GM11168 (cell line): Measurements from ENCODE around the gene CHKA.

ENCODE experiments used
- in situ Hi-C: fragments of 300-500 bp; cut with MboI; formaldehyde crosslinking; loops from one replicate; pipeline ENCODE4 v1.12.0; 2022; ENCODE audit warnings: low sequenced_read_pairs; ENCODE audit not compliant: unreplicated experiment

CHKA gene

GRCh38 chr11:68145120-68145866 lies 24.1 kb upstream of the CHKA start:
- in situ Hi-C loops: no loop called here

GRCh38 chr11:68143310-68143689 lies 22.1 kb upstream of the CHKA start:
- in situ Hi-C loops: no loop called here

DNA sequence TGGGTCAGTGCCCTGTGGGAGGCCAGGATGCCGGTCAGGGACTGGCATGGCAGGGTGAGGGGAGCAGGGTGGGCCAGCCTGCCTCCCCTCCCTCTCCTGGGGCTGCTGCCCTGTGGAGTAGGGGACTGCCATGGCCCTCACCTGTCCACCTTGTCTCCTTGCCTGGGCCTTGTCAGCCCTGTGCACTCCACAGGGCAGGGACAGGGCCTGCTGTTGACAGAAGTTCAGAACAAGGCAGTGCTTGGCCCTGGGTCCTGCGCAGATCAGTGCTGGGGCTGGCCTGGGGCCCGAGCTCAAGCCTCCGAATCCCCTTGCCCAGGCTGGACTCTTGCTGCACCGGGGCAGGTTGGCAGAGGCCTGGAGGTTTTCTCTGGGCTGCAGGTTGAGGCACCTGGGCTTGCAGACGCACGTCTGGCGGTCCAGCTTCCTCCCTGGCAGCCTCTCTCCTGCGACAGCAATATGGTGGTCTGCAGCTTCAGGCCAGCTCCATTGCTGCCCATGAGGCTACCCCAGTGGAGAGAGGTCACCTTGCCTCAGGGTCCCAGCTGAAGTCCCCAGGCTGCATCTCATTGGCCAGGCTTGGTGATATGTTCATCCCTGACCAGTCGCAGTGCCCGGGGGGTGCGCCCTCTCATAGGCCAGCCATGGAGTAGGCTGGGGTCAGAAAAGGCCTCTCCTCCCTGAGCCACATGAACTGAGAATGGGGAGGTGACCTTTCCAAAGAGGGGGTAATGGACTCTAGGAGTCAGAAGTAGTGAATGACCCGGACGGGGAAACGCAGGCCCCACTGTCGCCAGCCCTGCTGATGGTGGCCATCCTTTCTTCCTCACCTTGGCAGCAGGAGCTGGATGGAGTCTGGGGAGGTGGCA lies 21.5 kb upstream of the CHKA start:
- in situ Hi-C loops: no loop called here

DNA sequence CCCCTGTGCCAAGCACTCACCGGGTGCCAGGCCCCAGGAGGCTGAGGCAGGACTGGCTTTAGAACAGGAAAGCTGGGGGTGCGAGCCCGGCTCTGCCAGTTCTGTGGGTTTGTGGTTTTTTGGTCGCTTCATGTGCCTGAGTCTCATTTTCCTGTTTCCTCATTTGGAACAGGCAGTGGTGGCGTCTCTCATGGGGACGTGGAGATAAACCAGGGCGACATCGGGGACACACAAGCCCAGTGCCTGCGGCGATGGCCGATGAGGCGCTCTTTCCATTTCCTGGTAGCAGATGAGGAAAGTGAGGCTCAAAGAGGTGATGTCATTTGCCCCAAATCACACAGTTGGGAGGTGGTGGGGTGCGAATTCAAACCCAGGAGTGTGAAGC lies 20.8 kb upstream of the CHKA start:
- in situ Hi-C loops: no loop called here

DNA sequence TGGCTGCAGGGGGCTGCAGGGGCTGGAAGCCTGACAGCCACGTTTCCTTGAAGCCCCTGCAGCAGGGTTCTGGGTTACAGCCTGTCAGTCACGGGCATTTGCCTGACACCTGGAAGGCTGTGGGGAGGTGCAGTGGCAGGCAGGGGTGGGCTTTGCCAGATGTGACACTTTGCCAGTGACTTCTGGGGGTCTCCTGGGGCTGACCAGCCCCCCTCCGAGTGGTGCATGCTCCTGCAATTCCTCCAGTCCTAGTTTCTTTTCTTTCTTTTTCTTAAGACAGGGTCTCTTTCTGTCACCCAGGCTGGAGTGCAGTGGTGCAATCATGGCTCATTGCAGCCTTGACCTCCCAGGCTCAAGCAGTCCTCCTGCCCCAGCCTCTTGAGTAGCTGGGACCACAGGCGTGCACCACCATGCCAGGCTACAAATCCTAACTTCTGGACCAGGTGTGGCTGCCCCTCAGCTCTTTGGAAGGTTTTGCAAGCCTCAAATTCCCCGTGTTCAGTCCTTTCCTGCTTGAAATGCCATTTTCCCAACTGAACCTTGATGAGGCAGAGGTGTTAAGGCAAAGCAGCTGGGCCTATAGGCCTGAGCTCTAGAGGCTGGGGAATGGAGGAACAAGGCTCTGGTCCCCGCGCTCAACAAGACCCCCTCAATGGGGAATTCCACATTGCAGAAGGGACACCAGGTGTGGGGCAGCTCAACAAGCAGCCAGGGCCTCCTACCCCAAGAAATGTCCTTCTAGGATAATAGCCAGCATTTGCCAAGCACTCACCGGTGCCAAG lies 20.2 kb upstream of the CHKA start:
- in situ Hi-C loops: no loop called here

- in situ Hi-C loops: no loop called here
Observed at GRCh38 chr11:68140496-68141245, 19.5 kb upstream of the CHKA start.

DNA sequence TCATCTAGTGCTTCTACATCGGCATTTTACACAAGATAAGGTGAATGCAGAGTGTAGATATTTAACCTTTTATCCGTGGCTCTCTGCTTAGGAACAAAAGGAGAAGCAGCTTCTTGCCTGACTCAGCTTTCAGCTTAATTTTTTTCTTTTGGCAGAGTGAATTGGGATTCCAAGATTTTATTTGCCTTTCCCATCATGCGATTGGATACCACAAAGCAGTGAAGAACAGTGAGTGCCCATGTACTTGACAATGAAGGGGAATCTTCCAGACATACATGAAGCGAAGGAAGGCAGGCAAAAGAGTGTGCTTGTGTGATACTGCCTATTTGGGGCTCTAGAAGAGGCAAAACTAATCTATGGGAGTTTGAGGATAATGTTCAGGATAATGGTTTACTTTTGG lies 17.0 kb upstream of the CHKA start:
- in situ Hi-C loops: no loop called here

GRCh38 chr11:68137833-68138232 lies 16.6 kb upstream of the CHKA start:
- in situ Hi-C loops: no loop called here

DNA sequence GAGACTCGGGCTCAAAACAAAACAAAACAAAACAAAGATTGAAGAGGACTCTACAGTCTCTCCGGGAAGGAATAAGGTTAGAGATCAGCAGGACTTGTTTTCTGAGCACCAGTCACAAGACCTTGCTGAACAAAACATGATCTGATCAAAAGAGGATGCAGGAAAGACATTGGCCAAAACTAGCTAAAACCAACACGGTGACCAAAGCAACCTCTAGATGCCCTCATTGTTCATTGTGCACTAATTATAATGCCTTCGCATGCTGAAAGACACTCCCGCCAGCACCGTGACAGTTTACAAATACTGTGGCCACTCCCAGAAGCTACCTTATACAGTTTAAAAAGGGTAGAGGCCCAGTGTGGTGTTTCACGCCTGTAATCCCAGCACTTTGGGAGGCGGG lies 15.7 kb upstream of the CHKA start:
- in situ Hi-C loops: no loop called here

DNA sequence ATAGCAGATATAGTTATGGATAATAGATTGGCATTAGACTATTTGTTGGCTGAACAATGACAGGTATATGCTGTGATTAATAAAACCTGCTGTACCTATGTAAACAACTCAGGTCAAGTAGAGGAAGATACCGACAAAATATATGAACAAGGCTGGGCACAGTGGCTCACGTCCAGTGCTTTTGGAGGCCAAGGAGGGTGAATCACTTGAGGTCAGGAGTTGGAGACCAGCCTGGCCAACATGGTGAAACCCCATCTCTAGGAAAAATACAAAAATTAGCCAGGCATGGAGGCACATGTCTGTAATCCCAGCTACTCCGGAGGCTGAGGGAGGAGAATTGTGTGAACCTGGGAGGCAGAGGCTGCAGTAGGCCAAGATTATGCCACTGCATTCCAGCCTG lies 14.0 kb upstream of the CHKA start:
- in situ Hi-C loops: no loop called here

GRCh38 chr11:68133761-68134160 lies 12.6 kb upstream of the CHKA start:
- in situ Hi-C loops: no loop called here

DNA sequence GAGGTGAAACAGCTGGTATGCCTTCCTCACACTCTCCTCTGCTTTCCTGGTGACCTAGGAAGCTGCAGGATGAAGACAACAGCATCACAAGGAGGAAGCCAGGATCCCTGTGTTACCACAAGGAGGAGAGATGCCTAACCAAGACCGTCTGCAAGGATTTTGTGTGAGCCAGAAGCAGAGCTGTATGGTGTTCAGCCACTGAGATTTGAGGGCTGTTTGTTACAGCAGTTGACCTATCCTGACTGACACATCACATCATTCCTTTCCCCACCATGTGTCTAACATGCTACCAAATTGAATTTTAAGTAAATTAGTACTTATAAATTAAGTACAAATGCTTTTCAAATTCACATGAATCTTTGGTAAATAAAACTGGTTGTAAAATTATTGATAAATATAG lies 8.9 kb upstream of the CHKA start:
- in situ Hi-C loops: no loop called here

DNA sequence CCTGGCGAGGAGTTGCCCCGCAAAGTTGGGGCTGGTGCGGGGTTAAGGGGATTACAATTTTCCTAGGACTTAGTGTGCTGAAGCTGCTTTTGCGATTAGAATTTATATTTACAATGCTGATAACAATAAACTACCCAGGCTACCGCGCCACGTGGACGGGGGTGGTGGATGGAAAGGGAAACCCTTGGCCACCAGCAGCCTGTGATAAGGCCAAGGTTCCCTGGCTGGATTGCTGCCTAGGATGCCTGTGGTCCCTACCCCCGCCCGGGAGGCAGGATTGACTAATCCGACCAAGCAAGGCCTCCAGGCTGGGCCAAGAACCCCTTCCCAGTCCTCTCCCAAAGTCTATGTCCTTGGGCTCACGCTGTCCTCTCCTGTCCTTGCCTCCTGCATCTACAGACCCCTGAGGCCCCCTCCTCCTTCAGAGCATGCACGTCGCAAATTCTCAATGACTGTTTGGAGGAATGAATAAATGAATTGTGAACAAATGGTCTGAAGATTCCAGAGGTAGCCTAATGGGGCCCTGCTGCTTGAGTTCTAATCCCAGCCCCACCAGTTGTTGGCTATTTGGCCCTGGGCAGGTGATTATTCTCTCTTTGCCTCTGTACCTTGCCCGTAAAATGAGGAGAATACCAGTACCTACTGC lies 7.6 kb upstream of the CHKA start:
- in situ Hi-C loops: no loop called here

- in situ Hi-C loops: no loop called here
Observed at GRCh38 chr11:68127714-68128681, 6.8 kb upstream of the CHKA start.

DNA sequence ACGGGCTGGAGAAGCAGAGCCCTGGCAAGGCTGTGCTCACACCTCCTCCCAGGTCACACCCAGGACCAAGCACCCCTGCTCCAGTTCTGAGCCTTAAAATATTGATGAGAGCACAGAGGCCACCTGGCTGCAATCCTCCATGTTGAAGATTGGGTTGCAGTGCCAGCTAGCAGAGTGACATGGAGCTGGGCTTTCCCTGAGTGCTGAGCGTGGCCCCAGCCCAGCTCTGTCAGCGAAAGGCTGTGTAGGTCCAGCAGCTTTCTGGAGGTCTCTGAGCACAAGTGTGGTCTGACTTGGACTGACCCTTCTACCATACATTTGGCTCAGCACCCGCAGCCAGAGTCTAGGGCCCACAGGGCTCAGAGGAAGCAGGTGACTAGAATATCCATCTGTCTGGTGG lies 4.0 kb upstream of the CHKA start:
- in situ Hi-C loops: no loop called here

GRCh38 chr11:68122936-68123539 lies 1.9 kb upstream of the CHKA start:
- in situ Hi-C loops: no loop called here

- in situ Hi-C loops: no loop called here
Observed at GRCh38 chr11:68120273-68121066, 718 bp downstream of the CHKA start.
